PC-9 (cell line): ENCODE data around the gene GCLM. TPM values are rescaled to one million over a fixed set of nuclear protein-coding genes. Genes with fewer than 3 reads are reported as not detected.
"Not testable (repeated sequence)": the region's sequence is repeated elsewhere in the genome, so short reads cannot be mapped to it uniquely, and the experiment has no call there.

Source experiments
- BruUV-seq: library from RNA; stranded (reverse); fragments of 400-500 nt; replicated peaks from 2 replicates; lab custom pipeline; 2021; lab: Mats Ljungman, UMichigan
- CTCF ChIA-PET: fragments of 300-600 bp; sonication (Branson Sonifier 250); formaldehyde crosslinking; loops from one replicate; lab custom pipeline; 2022; ENCODE audit warnings: antibody characterized with exemption; lab: Charles Lee
- POLR2A ChIA-PET: fragments of 300-600 bp; sonication (Branson Sonifier 250); formaldehyde crosslinking; loops from one replicate; lab custom pipeline; 2022; ENCODE audit warnings: antibody characterized with exemption; ENCODE audit not compliant: unreplicated experiment; lab: Charles Lee
- DNase-seq, 2 experiments: peaks; one replicate each; pipeline versions ENCODE4 v3.0.0 to v3.0.0-alpha.2; 2015 to 2022; ENCODE audit warnings: mixed read lengths in 1 of 2
- H2AFZ ChIP-seq: fragments of 200-600 bp; sonication (generic); 2 replicates; pipeline ENCODE4 v1.8.1; 2017; ENCODE audit warnings: antibody characterized with exemption
- H3F3A ChIP-seq: fragments of 200-600 bp; sonication (generic); 2 replicates; pipeline ENCODE4 v1.8.1; 2017; ENCODE audit warnings: antibody characterized with exemption, mild to moderate bottlenecking, low read depth; ENCODE audit not compliant: insufficient read depth
- H3K27ac ChIP-seq: fragments of 200-600 bp; sonication (generic); 2 replicates; pipeline ENCODE4 v1.6.1; 2016; ENCODE audit warnings: mixed run types
- H3K27me3 ChIP-seq: fragments of 200-600 bp; sonication (generic); 2 replicates; pipeline ENCODE4 v1.6.1; 2016; ENCODE audit warnings: low read depth, mixed run types; ENCODE audit not compliant: insufficient read depth
- H3K36me3 ChIP-seq: fragments of 200-600 bp; sonication (generic); 2 replicates; pipeline ENCODE4 v1.6.1; 2016; ENCODE audit warnings: low read depth, mixed run types
- H3K4me1 ChIP-seq: fragments of 200-600 bp; sonication (generic); replicated peaks from 2 replicates; pipeline ENCODE4 v1.6.1; 2016; ENCODE audit warnings: mixed run types; ENCODE audit not compliant: insufficient read depth
- H3K4me2 ChIP-seq: fragments of 200-600 bp; sonication (generic); 2 replicates; pipeline ENCODE4 v1.6.1; 2017; ENCODE audit warnings: mixed run types
- H3K4me3 ChIP-seq: fragments of 200-600 bp; sonication (generic); 2 replicates; pipeline ENCODE4 v1.6.1; 2016; ENCODE audit warnings: mixed run types
- H3K79me2 ChIP-seq: fragments of 200-600 bp; sonication (generic); 2 replicates; pipeline ENCODE4 v1.6.1; 2017; ENCODE audit warnings: low read depth, mixed run types
- H3K9me2 ChIP-seq: fragments of 200-600 bp; sonication (generic); 2 replicates; pipeline ENCODE4 v1.8.1; 2017; ENCODE audit warnings: mild to moderate bottlenecking; ENCODE audit not compliant: insufficient read depth
- H3K9me3 ChIP-seq: fragments of 200-600 bp; sonication (generic); 2 replicates; pipeline ENCODE4 v1.8.1; 2016; ENCODE audit warnings: low read depth; ENCODE audit not compliant: insufficient read depth
- H4K20me1 ChIP-seq: fragments of 200-600 bp; sonication (generic); 2 replicates; pipeline ENCODE4 v1.8.1; 2017; ENCODE audit not compliant: insufficient read depth
- EZH2 ChIP-seq: fragments of 200-600 bp; sonication (generic); IDR thresholded peaks from 2 replicates; pipeline ENCODE4 v1.8.0; 2017; ENCODE audit warnings: antibody characterized with exemption, low read depth
- intact Hi-C: fragments of 100-400 bp; cut with micrococcal nuclease; formaldehyde crosslinking; loops from one replicate; pipeline ENCODE4 v1.10.0; 2022; ENCODE audit not compliant: unreplicated experiment
- total RNA-seq: library from RNA; stranded (reverse); gene quantifications from 2 replicates; pipeline ENCODE4 v1.2.3, GENCODE V29; 2021
- TF ChIP-seq, protein P1 (sequence below): fragments of 200-600 bp; sonication (generic); conservative IDR thresholded peaks from 2 replicates; pipeline ENCODE4 v1.6.1; 2017; ENCODE audit warnings: mixed run types, antibody characterized with exemption, mild to moderate bottlenecking, moderate library complexity

Gene GCLM
- total RNA-seq, 1 experiment from 2014 or later: 270 TPM

DNA sequence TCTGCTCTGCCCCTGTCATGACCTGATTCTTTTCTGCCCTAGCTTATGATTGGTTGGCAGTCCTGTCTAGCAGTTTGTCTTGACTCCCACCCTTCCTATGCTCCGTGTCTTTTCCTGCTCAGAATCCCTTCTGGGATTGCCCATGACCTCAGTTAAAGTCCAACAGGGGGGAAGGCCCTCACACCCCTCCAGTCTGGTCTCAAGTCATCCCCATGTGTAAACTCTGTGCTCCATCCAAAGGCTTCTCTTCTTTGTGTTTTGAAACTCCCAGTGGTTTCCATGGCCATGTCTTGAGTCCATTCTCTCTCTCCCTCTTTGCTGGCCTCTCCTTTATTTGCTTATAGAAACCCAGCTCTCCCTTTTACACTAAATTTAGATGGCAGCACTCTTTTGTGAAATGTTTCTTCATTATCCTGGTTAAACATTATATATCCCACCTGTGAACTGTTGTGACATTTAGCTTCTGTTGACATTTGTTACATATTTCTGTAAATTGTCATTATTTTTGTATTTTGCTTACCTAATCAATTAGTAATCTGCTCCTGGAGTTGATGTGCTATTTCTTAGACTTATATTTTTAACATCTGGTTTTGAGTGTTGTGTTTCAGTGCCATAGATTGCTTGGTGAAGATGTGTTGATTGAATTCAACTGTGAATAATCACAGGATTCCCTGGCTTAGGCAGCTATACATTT lies 48.9 kb upstream of the GCLM start:
- TF ChIP-seq, protein P1, sequence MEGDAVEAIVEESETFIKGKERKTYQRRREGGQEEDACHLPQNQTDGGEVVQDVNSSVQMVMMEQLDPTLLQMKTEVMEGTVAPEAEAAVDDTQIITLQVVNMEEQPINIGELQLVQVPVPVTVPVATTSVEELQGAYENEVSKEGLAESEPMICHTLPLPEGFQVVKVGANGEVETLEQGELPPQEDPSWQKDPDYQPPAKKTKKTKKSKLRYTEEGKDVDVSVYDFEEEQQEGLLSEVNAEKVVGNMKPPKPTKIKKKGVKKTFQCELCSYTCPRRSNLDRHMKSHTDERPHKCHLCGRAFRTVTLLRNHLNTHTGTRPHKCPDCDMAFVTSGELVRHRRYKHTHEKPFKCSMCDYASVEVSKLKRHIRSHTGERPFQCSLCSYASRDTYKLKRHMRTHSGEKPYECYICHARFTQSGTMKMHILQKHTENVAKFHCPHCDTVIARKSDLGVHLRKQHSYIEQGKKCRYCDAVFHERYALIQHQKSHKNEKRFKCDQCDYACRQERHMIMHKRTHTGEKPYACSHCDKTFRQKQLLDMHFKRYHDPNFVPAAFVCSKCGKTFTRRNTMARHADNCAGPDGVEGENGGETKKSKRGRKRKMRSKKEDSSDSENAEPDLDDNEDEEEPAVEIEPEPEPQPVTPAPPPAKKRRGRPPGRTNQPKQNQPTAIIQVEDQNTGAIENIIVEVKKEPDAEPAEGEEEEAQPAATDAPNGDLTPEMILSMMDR: no peak
- no peak for TF ChIP-seq EZH2
- Histone ChIP-seq H3K79me2 (no peaks in the 10 kb centered on the region), H2AFZ (no peak overlapping the region), H3F3A (peaks cover 24% of the 10 kb centered on the region), H3K9me3 (peaks cover 27% of the 10 kb centered on the region), H3K36me3 (no peaks in the 10 kb centered on the region), H3K27me3 (no peaks in the 10 kb centered on the region), H3K9me2 (no peaks in the 10 kb centered on the region), H3K4me1 (peaks cover 37% of the 10 kb centered on the region), H4K20me1 (no peaks in the 10 kb centered on the region), H3K27ac (no peak overlapping the region), H3K4me2 (no peak overlapping the region), H3K4me3 (no peak overlapping the region)
- ChIA-PET CTCF (no interaction called here), POLR2A (interaction anchor here (0.7 kb wide), 1 partner anchor 110 kb away, joined by 4 read pairs; no protein-coding TSS in a partner anchor)
- intact Hi-C loops: no loop called here
- BruUV-seq: no TSS peak
- DNase-seq: no peak

DNA sequence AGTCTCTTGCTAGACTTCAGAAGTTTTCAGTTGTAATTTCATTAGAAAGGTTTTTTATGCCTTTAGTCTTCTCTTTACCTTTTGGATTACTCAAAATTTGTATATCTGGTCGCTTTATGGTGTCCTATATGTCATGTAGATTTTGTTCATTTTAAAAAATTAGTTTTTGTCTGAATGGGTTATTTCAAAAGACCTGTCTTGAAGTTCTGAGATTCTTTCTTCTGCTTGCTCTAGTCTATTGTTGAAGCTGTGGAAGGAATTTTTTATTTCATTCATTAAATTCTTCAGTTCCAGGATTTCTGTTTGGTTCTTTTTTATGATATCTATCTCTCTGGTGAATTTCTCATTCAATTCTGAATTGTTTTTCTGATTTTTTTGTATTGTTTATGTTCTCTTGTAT lies 46.5 kb upstream of the GCLM start:
- TF ChIP-seq EZH2: no peak
- TF ChIP-seq, protein P1: no peak
- Histone ChIP-seq H3K27ac (no peak overlapping the region), H3K4me3 (no peak overlapping the region), H3K27me3 (no peaks in the 10 kb centered on the region), H3K9me3 (peaks cover 46% of the 10 kb centered on the region), H2AFZ (no peak overlapping the region), H3F3A (peaks cover 9% of the 10 kb centered on the region), H3K36me3 (no peaks in the 10 kb centered on the region), H3K9me2 (no peaks in the 10 kb centered on the region), H3K4me2 (no peak overlapping the region), H4K20me1 (no peaks in the 10 kb centered on the region), H3K79me2 (no peaks in the 10 kb centered on the region), H3K4me1 (peaks cover 13% of the 10 kb centered on the region)
- intact Hi-C loops: no loop called here
- POLR2A ChIA-PET: no interaction called here
- no peak for DNase-seq
- CTCF ChIA-PET: interaction anchor here (0.7 kb wide), 1 partner anchor 14 kb away, joined by 14 read pairs; no protein-coding TSS in a partner anchor
- no TSS peak for BruUV-seq

DNA sequence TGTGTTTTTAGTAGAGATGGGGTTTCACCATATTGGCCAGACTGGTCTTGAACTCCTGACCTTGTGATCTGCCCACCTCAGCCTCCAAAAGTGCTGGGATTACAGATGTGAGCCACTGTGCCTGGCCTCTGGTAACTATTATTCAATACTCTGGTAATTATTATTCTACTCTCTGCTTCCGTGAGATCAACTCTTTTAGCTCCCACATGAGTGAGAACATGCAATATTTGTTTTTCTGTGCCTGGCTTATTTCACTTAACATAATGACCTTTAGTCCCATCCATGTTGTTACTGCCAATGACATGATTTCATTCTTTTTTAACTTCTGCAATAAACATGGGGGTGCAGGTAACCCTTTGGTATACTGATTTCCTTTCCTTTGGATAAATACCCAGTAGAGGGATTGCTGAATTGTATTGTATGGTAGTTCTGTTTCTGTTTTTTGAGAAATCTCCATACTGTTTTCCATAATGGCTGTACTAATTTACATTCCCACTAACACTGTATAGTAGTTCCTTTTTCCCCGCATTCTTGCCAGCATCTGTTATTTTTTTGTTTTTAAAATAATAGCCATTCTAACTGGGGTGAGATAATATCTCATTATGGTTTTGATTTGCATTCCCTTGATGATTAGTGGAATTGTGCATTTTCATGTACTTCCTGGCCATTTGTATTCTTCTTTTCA lies 37.9 kb upstream of the GCLM start:
- intact Hi-C loops, H3K4me3 ChIP-seq, BruUV-seq, H3K4me2 ChIP-seq, POLR2A ChIA-PET, H3K27me3 ChIP-seq, H3K9me2 ChIP-seq, H3K36me3 ChIP-seq, H3K27ac ChIP-seq, CTCF ChIA-PET, H2AFZ ChIP-seq, H3F3A ChIP-seq, H3K79me2 ChIP-seq, DNase-seq, H4K20me1 ChIP-seq, H3K4me1 ChIP-seq: not testable (repeated sequence)
- peaks cover 20% of the 10 kb centered on the region for H3K9me3 ChIP-seq
